ENCODE measurements around the gene RNF166. TPM values are rescaled to one million over a fixed set of nuclear protein-coding genes. Genes with fewer than 3 reads are reported as not detected.

RNF166 gene
- total and polyA plus RNA-seq, 2 donors (not counting 3 experiments of a cell fraction or from before 2014, with no cell fraction given), result 27.6 to 38.8 TPM

DNA sequence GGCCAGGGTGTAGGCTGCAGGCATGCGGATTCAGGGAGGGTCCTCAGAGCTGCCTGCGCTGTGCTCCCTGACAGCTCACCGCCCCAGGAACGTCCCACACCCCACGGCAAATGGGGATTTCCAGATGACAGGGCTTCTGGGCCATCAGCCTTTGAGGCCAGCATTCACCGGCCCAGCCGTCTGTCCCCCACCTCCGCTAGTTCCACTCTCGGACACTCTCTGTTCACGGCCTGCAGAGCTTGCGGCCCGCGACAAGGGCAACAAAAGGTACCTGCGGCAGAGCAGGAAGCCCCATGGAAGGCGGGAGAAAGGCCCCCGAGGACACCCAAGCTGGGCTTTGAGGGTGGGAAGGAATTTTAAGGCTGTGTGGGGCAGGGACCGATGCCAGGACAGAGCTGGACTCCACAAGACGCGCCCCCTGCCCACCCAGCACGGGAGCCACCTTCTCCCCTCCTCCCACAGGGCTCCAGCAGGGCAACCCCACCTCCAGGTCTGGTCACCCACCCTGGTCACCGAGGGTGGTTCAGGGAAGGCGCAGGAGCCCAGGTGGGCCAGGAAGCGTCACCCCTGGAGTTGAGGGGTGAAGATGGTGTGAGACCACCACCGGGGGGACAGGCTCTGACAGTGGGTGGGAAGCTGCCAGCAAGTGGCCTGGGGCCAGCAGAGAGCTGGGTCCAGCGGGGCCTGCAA is 49.8 kb downstream of the RNF166 start:
- dilution Hi-C loops (cut with MboI; ENCODE audit: extremely low pct_ligation_motif_present, low sequenced_read_pairs), result no loop called here
- BruUV-seq (replicated peaks), result no TSS peak
- no peaks in the 10 kb centered on the region for H3K9me1 ChIP-seq (replicated peaks; ENCODE audit: control insufficient read depth, extremely low read depth, insufficient read depth, low read length)
- H4K20me1 ChIP-seq (replicated peaks; ENCODE audit: control insufficient read depth, extremely low read depth, insufficient read depth, low read length), result no peaks in the 10 kb centered on the region
- H3K9ac ChIP-seq (replicated peaks; ENCODE audit: extremely low read depth, insufficient read depth, low read length), result no peak overlapping the region
- no peaks in the 10 kb centered on the region for H3K9me3 ChIP-seq (replicated peaks; ENCODE audit: control insufficient read depth, insufficient read depth, low read length)
- no peak overlapping the region for H3K4me3 ChIP-seq (replicated peaks in 1 of 3; ENCODE audit: insufficient read depth in 1 of 3, low read depth in 1 of 3, low read length in 3 of 3)
- peaks cover 27% of the 10 kb centered on the region for H3K79me2 ChIP-seq (ENCODE audit: control insufficient read depth, insufficient read depth, low read length)
- intact Hi-C loops (cut with micrococcal nuclease), result no loop called here
- CTCF ChIA-PET, result no interaction called here
- H3K27me3 ChIP-seq (ENCODE audit: control insufficient read depth in 2 of 2, insufficient read depth in 2 of 2, low read length in 2 of 2), result no peaks in the 10 kb centered on the region
- DNase-seq (ENCODE audit: low read depth, low spot score), result no peak
- POLR2A ChIA-PET, result no interaction called here
- no peak overlapping the region for H3K27ac ChIP-seq (ENCODE audit: insufficient read depth, low read depth, low read length)
- H3K4me1 ChIP-seq (ENCODE audit: control insufficient read depth, extremely low read depth, insufficient read depth, low read length), result peaks cover 7% of the 10 kb centered on the region
- TF ChIP-seq, protein P1, sequence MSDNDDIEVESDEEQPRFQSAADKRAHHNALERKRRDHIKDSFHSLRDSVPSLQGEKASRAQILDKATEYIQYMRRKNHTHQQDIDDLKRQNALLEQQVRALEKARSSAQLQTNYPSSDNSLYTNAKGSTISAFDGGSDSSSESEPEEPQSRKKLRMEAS (IDR thresholded peaks at IDR 0.05; ENCODE audit: insufficient read depth, insufficient read length), result no peak
- TF ChIP-seq JUN (IDR thresholded peaks at IDR 0.05; ENCODE audit: borderline replicate concordance, insufficient read depth, insufficient read length, low read depth) (no peak), FOS (IDR thresholded peaks at IDR 0.05; ENCODE audit: borderline replicate concordance, insufficient read depth, low read length) (no peak), POLR2A (IDR thresholded peaks at IDR 0.05; ENCODE audit: low read depth, low read length) (no peak), GATA2 (IDR thresholded peaks at IDR 0.05; ENCODE audit: insufficient read depth, insufficient read length, low read depth, low read length) (no peak), POLR2AphosphoS5 (IDR thresholded peaks at IDR 0.05; ENCODE audit: insufficient read depth, low read depth, low read length) (no peak), MYC (IDR thresholded peaks at IDR 0.05; ENCODE audit: low read depth, low read length) (no peak), EZH2 (IDR thresholded peaks at IDR 0.05; ENCODE audit: borderline replicate concordance, low read depth, low read length, severe bottlenecking) (no peak)
- TF ChIP-seq, protein P2, sequence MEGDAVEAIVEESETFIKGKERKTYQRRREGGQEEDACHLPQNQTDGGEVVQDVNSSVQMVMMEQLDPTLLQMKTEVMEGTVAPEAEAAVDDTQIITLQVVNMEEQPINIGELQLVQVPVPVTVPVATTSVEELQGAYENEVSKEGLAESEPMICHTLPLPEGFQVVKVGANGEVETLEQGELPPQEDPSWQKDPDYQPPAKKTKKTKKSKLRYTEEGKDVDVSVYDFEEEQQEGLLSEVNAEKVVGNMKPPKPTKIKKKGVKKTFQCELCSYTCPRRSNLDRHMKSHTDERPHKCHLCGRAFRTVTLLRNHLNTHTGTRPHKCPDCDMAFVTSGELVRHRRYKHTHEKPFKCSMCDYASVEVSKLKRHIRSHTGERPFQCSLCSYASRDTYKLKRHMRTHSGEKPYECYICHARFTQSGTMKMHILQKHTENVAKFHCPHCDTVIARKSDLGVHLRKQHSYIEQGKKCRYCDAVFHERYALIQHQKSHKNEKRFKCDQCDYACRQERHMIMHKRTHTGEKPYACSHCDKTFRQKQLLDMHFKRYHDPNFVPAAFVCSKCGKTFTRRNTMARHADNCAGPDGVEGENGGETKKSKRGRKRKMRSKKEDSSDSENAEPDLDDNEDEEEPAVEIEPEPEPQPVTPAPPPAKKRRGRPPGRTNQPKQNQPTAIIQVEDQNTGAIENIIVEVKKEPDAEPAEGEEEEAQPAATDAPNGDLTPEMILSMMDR (IDR thresholded peaks at IDR 0.05; ENCODE audit: extremely low read depth in 1 of 2, insufficient read depth in 1 of 2, low read depth in 1 of 2, low read length in 2 of 2), result no peak
- no peak overlapping the region for H2AFZ ChIP-seq (ENCODE audit: low read depth, low read length)
- peaks cover 7 to 17% of the 10 kb centered on the region in 2 experiments for H3K36me3 ChIP-seq (ENCODE audit: control insufficient read depth in 2 of 2, extremely low read depth in 1 of 2, insufficient read depth in 2 of 2, low read length in 2 of 2)
- no peak overlapping the region for H3K4me2 ChIP-seq (ENCODE audit: insufficient read depth, low read length)
- FAIRE-seq, result no peak

Data from endothelial cell of umbilical vein (primary cell).